ENCODE data around the gene CHRNA1.

The CHRNA1 gene

GRCh38 chr2:174764280-174765255 lies at the start of gene CHRNA1:
Gene CHRNA1, minus strand, starts transcription at chr2:174764472. Its CDS starts 78 bp downstream, at chr2:174764394.
- peak; percentile 54 for DNase-seq (ENCODE audit: low read depth)
- no peak within 1 kb of the TSS for H3K4me3 ChIP-seq (ENCODE audit: low read depth, low read length)
- no peak for TF ChIP-seq CTCF (IDR thresholded peaks at IDR 0.05; ENCODE audit: insufficient read depth, low read depth, low read length, missing control alignments)

- no peak overlapping the region for H3K4me3 ChIP-seq (ENCODE audit: low read depth, low read length)
- TF ChIP-seq CTCF (IDR thresholded peaks at IDR 0.05; ENCODE audit: insufficient read depth, low read depth, low read length, missing control alignments) = no peak
- DNase-seq (ENCODE audit: low read depth) = no peak
Measured at GRCh38 chr2:174812037-174812436, 47.8 kb upstream of the CHRNA1 start.

GRCh38 chr2:174807931-174808330 lies 43.7 kb upstream of the CHRNA1 start:
- TF ChIP-seq CTCF (IDR thresholded peaks at IDR 0.05; ENCODE audit: insufficient read depth, low read depth, low read length, missing control alignments) = no peak
- H3K4me3 ChIP-seq (ENCODE audit: low read depth, low read length) = no peak overlapping the region

GRCh38 chr2:174805803-174806202 lies 41.5 kb upstream of the CHRNA1 start:
- no peak for TF ChIP-seq CTCF (IDR thresholded peaks at IDR 0.05; ENCODE audit: insufficient read depth, low read depth, low read length, missing control alignments)
- H3K4me3 ChIP-seq (ENCODE audit: low read depth, low read length) = no peak overlapping the region
- no peak for DNase-seq (ENCODE audit: low read depth)

More at GRCh38 chr2:174807931-174808330, 43.7 kb upstream of the CHRNA1 start:
- no peak for DNase-seq (ENCODE audit: low read depth)

- no peak for TF ChIP-seq CTCF (IDR thresholded peaks at IDR 0.05; ENCODE audit: insufficient read depth, low read depth, low read length, missing control alignments)
- H3K4me3 ChIP-seq (ENCODE audit: low read depth, low read length) = no peak overlapping the region
- DNase-seq (ENCODE audit: low read depth) = no peak
Measured at GRCh38 chr2:174802459-174802858, 38.2 kb upstream of the CHRNA1 start.

GRCh38 chr2:174800436-174801205 lies 36.3 kb upstream of the CHRNA1 start:
- H3K4me3 ChIP-seq (ENCODE audit: low read depth, low read length) = no peak overlapping the region
- no peak for TF ChIP-seq CTCF (IDR thresholded peaks at IDR 0.05; ENCODE audit: insufficient read depth, low read depth, low read length, missing control alignments)
- DNase-seq (ENCODE audit: low read depth) = no peak

Data from GM12865 (cell line).